Astrocyte (in vitro differentiated cells and primary cell): ENCODE data around the gene EDRF1. TPM values are rescaled to one million over a fixed set of nuclear protein-coding genes. Genes with fewer than 3 reads are reported as not detected.

Experiments
- DNase-seq: peaks from one replicate; pipeline ENCODE4 v3.0.0-alpha.2; 2010; ENCODE audit warnings: low read depth
- FAIRE-seq: peaks from 2 replicates; lab custom pipeline; 2011; peaks lifted over from hg19 to GRCh38; lab: Jason Lieb, UNC
- H2AFZ ChIP-seq: 2 replicates; pipeline ENCODE4 v1.6.0; 2012; ENCODE audit warnings: low read depth, low read length, inconsistent platforms
- H3K27ac ChIP-seq: 2 replicates; pipeline ENCODE4 v1.5.1; 2011; ENCODE audit warnings: low read depth, low read length, inconsistent platforms
- H3K27me3 ChIP-seq: 2 replicates; pipeline ENCODE4 v1.6.0; 2011; ENCODE audit warnings: low read length, inconsistent platforms; ENCODE audit not compliant: insufficient read depth
- H3K36me3 ChIP-seq: 2 replicates; pipeline ENCODE4 v1.5.1; 2011; ENCODE audit warnings: low read length, inconsistent platforms; ENCODE audit not compliant: insufficient read depth
- H3K4me1 ChIP-seq: 2 replicates; pipeline ENCODE4 v1.5.1; 2011; ENCODE audit warnings: low read length, inconsistent platforms; ENCODE audit not compliant: insufficient read depth
- H3K4me2 ChIP-seq: 2 replicates; pipeline ENCODE4 v1.6.0; 2012; ENCODE audit warnings: low read length, inconsistent platforms
- H3K4me3 ChIP-seq: 2 replicates; pipeline ENCODE4 v1.5.1; 2011; ENCODE audit warnings: low read depth, mild to moderate bottlenecking, low read length, inconsistent platforms; ENCODE audit not compliant: insufficient read depth
- H3K79me2 ChIP-seq: 2 replicates; pipeline ENCODE4 v1.6.0; 2012; ENCODE audit warnings: mild to moderate bottlenecking, low read length, inconsistent platforms; ENCODE audit not compliant: insufficient read depth
- H3K9ac ChIP-seq: 2 replicates; pipeline ENCODE4 v1.6.0; 2012; ENCODE audit warnings: mild to moderate bottlenecking, low read length, inconsistent platforms
- H3K9me3 ChIP-seq: 2 replicates; pipeline ENCODE4 v1.5.1; 2012; ENCODE audit warnings: low read depth, mild to moderate bottlenecking, low read length, inconsistent platforms; ENCODE audit not compliant: insufficient read depth
- H4K20me1 ChIP-seq: 2 replicates; pipeline ENCODE4 v1.6.0; 2012; ENCODE audit warnings: low read length, inconsistent platforms; ENCODE audit not compliant: insufficient read depth
- H3K27ac Mint-ChIP-seq: one replicate; pipeline ENCODE4 v1.8.0; 2021; ENCODE audit warnings: mild to moderate bottlenecking, mixed read lengths; ENCODE audit not compliant: unreplicated experiment
- H3K27me3 Mint-ChIP-seq: one replicate; pipeline ENCODE4 v1.8.0; 2021; ENCODE audit warnings: low read depth, mixed read lengths; ENCODE audit not compliant: unreplicated experiment
- H3K36me3 Mint-ChIP-seq: one replicate; pipeline ENCODE4 v1.8.0; 2021; ENCODE audit warnings: low read depth, mixed read lengths; ENCODE audit not compliant: unreplicated experiment
- H3K4me1 Mint-ChIP-seq: one replicate; pipeline ENCODE4 v1.8.0; 2021; ENCODE audit warnings: low read depth, mixed read lengths; ENCODE audit not compliant: unreplicated experiment
- H3K4me3 Mint-ChIP-seq: one replicate; pipeline ENCODE4 v1.8.0; 2021; ENCODE audit warnings: mild to moderate bottlenecking, moderate library complexity, mixed read lengths; ENCODE audit not compliant: unreplicated experiment
- H3K9me3 Mint-ChIP-seq: one replicate; pipeline ENCODE4 v1.8.0; 2021; ENCODE audit warnings: mild to moderate bottlenecking, mixed read lengths; ENCODE audit not compliant: unreplicated experiment
- EZH2 ChIP-seq: IDR thresholded peaks from 2 replicates; pipeline ENCODE4 v1.6.1; 2012; ENCODE audit warnings: mild to moderate bottlenecking, low read length, inconsistent platforms; ENCODE audit not compliant: insufficient read depth
- total RNA-seq: library from RNA; stranded (reverse); gene quantifications from 2 replicates; pipeline ENCODE4 v1.2.1, GENCODE V29; 2021
- TF ChIP-seq, protein P1 (sequence below): IDR thresholded peaks from 2 replicates; pipeline ENCODE4 v1.5.1; 2011; ENCODE audit warnings: low read depth, mild to moderate bottlenecking, inconsistent platforms, low read length, moderate library complexity; ENCODE audit not compliant: insufficient read depth

EDRF1 gene
- total RNA-seq, 1 donor from 2014 or later, result 25.7 TPM

DNA sequence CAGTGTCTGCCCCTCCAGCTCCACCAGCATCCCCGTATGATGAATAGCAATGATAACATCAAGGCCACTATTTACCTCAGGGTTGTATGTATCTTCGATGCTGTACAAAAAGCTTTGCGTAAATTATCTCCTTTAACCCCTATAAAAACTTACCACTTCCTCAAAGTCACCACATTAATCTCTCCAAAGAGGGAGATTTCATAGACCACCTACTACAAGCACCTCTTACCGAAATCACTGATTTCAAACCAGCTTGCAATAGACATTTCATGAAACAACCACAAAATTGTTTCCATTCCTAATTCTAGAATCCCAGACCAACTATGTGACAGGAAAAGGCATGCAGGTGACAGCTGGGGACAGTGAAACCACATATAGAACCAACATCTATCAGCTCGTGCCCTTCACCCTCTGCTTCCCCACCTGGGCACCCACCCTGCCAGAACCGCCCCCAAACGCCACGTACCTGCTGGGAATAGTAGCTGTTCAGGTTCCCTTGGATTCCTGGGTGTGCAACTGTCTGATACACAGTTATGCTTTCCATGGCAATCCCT is 76.2 kb downstream of the EDRF1 start:
- TF ChIP-seq EZH2, result no peak
- TF ChIP-seq, protein P1, sequence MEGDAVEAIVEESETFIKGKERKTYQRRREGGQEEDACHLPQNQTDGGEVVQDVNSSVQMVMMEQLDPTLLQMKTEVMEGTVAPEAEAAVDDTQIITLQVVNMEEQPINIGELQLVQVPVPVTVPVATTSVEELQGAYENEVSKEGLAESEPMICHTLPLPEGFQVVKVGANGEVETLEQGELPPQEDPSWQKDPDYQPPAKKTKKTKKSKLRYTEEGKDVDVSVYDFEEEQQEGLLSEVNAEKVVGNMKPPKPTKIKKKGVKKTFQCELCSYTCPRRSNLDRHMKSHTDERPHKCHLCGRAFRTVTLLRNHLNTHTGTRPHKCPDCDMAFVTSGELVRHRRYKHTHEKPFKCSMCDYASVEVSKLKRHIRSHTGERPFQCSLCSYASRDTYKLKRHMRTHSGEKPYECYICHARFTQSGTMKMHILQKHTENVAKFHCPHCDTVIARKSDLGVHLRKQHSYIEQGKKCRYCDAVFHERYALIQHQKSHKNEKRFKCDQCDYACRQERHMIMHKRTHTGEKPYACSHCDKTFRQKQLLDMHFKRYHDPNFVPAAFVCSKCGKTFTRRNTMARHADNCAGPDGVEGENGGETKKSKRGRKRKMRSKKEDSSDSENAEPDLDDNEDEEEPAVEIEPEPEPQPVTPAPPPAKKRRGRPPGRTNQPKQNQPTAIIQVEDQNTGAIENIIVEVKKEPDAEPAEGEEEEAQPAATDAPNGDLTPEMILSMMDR, result no peak
- no peak overlapping the region for H3K4me3 Mint-ChIP-seq
- H3K4me1 Mint-ChIP-seq, result peaks cover 14% of the 10 kb centered on the region
- Histone ChIP-seq H2AFZ (no peak overlapping the region), H3K4me1 (no peaks in the 10 kb centered on the region), H3K79me2 (no peaks in the 10 kb centered on the region), H3K9me3 (no peaks in the 10 kb centered on the region), H3K9ac (no peak overlapping the region), H4K20me1 (peaks cover 9% of the 10 kb centered on the region), H3K27me3 (no peaks in the 10 kb centered on the region), H3K27ac (no peak overlapping the region), H3K4me3 (no peak overlapping the region), H3K4me2 (no peak overlapping the region), H3K36me3 (peaks cover 12% of the 10 kb centered on the region)
- no peaks in the 10 kb centered on the region for H3K9me3 Mint-ChIP-seq
- DNase-seq, result no peak
- no peaks in the 10 kb centered on the region for H3K27me3 Mint-ChIP-seq
- FAIRE-seq, result no peak
- peaks cover 17% of the 10 kb centered on the region for H3K36me3 Mint-ChIP-seq
- no peak overlapping the region for H3K27ac Mint-ChIP-seq

DNA sequence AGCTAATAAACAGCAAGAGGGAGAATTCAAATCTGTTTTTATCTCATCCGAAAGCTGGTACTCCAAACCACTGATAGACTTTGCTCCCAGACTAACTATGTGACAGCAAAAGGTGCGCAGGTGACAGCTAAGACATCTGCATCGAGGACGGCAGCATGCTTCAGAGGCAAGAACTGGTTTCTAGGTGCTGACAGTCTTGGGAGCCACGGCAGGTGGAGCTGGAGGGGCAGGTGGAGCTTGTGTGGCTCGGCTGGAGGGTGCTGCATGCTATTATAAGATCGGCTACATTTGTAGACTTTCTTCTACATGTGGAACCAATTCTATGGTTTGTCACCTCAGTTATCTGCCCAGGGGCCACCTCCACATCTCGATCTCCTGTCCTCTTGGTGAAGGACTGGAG is 77.9 kb downstream of the EDRF1 start:
- no peak for TF ChIP-seq EZH2
- TF ChIP-seq, protein P1, result no peak
- H3K9me3 ChIP-seq, result no peaks in the 10 kb centered on the region
- Mint-ChIP-seq H3K27ac (no peak overlapping the region), H3K9me3 (no peaks in the 10 kb centered on the region), H3K4me3 (no peak overlapping the region), H3K27me3 (no peaks in the 10 kb centered on the region), H3K36me3 (peaks cover 28% of the 10 kb centered on the region), H3K4me1 (peaks cover 14% of the 10 kb centered on the region)
- H3K4me3 ChIP-seq, result no peak overlapping the region
- peaks cover 9% of the 10 kb centered on the region for H4K20me1 ChIP-seq
- no peak overlapping the region for H3K27ac ChIP-seq
- DNase-seq, result no peak
- no peak for FAIRE-seq
- peaks cover 12% of the 10 kb centered on the region for H3K36me3 ChIP-seq
- H3K79me2 ChIP-seq, result no peaks in the 10 kb centered on the region
- no peaks in the 10 kb centered on the region for H3K4me1 ChIP-seq
- H3K4me2 ChIP-seq, result no peak overlapping the region
- H2AFZ ChIP-seq, result no peak overlapping the region
- H3K27me3 ChIP-seq, result no peaks in the 10 kb centered on the region
- H3K9ac ChIP-seq, result no peak overlapping the region

DNA sequence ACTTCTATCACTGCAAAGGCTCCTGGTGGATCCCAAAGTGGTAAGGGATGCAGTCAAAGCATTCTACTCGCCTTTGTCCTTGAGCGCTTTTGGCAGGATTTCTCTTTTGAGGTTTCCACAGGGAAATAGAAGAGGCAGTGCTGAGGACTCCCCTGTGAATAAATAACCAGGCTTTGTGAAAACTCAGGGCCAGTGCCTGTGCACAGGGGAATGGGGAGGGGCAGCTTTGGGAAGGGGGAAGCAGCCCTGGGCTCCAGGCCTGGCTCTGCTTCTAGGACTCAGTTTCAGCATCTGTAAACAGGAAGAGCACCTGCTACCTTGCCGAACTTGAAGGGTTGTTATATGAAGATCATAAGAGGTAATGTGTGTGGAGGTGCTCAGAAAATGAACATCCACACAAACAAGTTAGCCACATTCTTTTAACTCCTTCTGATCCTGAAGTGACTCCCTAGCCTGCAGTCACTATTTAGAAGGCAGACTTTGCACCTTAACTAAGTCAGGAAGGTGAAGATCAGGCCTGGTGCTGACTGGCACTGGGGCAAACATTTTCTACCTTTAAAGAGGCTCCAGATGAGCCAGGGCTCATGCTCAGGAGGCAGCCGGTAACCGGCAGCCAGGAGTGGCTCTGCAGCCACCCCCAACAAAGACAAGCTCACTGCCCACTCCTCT is 78.6 kb downstream of the EDRF1 start:
- Histone ChIP-seq H3K36me3 (peaks cover 12% of the 10 kb centered on the region), H3K79me2 (no peaks in the 10 kb centered on the region), H3K27me3 (no peaks in the 10 kb centered on the region), H3K4me1 (no peaks in the 10 kb centered on the region), H2AFZ (no peak overlapping the region), H3K4me2 (no peak overlapping the region), H3K27ac (no peak overlapping the region), H3K9ac (no peak overlapping the region), H3K4me3 (no peak overlapping the region), H4K20me1 (peaks cover 9% of the 10 kb centered on the region), H3K9me3 (no peaks in the 10 kb centered on the region)
- Mint-ChIP-seq H3K27me3 (no peaks in the 10 kb centered on the region), H3K27ac (no peak overlapping the region), H3K4me3 (no peak overlapping the region), H3K4me1 (peaks cover 16% of the 10 kb centered on the region), H3K9me3 (no peaks in the 10 kb centered on the region), H3K36me3 (peaks cover 28% of the 10 kb centered on the region)
- DNase-seq (no peak), FAIRE-seq (no peak)
- TF ChIP-seq, protein P1, result no peak
- no peak for TF ChIP-seq EZH2
